ENCODE results near the gene OR52H1. TPM values are rescaled to one million over a fixed set of nuclear protein-coding genes. Genes with fewer than 3 reads are reported as not detected.

The OR52H1 gene
- total RNA-seq, 1 donor from 2014 or later = 0.90 TPM

- Histone ChIP-seq H3K27me3 (no peaks in the 10 kb centered on the region), H3K4me1 (no peaks in the 10 kb centered on the region), H3K36me3 (no peaks in the 10 kb centered on the region), H3K4me3 (no peak overlapping the region), H3K27ac (no peak overlapping the region), H3K9me3 (no peaks in the 10 kb centered on the region)
- intact Hi-C loops (cut with DNase I) = no loop called here
- ATAC-seq = no peak
- no peak for DNase-seq
- no peak for TF ChIP-seq CTCF (IDR thresholded peaks at IDR 0.05)
Measured at GRCh38 chr11:5521540-5521939, 26.8 kb downstream of the OR52H1 start.

DNA sequence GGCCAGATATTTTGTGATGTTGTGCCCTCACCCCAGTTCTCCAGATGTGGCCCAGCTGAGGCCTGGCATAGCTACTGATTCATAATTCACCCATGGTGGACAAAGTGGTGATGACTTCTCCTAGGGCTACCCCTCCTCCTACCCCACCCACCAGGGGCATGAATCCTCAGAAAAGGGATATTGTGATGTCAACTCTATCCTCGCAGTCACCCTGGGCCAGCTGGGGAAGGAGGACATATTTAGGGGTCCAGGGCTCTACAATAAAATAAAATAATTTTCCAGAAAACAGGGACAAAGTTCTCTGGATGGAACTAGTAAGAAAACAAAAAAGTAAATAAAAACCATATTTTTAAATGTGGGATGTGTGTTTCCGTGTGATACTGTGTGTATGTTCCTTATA lies 31.7 kb downstream of the OR52H1 start, which contains the start of gene UBQLNL:
Gene UBQLNL, minus strand, starts transcription at position 101 of the 400 bp plus-strand sequence. CDS start 258 bp downstream, outside the sequence.
- no peak within 1 kb of the TSS for H3K4me3 ChIP-seq
- ATAC-seq = no peak
- intact Hi-C loops (cut with DNase I) = no loop called here
- H3K9me3 ChIP-seq = no peaks in the 10 kb centered on the region
- no peaks in the 10 kb centered on the region for H3K36me3 ChIP-seq
- H3K27ac ChIP-seq = no peak within 1 kb of the TSS
- TF ChIP-seq CTCF (IDR thresholded peaks at IDR 0.05) = no peak
- no peaks in the 10 kb centered on the region for H3K4me1 ChIP-seq
- no peak for DNase-seq
- no peaks in the 10 kb centered on the region for H3K27me3 ChIP-seq

DNA sequence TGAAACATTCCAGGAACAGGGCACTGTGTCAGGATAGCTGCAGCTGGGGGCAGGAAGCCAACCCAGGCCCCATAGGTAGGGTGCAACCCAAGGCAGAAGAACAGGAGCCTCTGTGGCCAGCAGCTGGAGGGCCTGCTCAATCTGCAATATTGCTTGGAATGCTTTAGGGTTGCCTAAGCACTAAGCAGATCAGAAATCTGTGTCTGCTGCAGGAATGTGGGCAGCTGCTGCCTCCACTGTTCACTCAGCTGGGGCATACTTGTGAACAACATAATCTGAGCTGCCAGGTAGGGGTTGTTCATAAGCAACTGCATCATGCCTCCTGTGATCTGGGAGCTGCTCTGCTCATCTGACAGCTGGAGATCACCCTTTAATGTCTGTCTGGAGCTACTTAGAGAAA lies 33.5 kb downstream of the OR52H1 start:
- Histone ChIP-seq H3K9me3 (no peaks in the 10 kb centered on the region), H3K27ac (no peak overlapping the region), H3K4me1 (no peaks in the 10 kb centered on the region), H3K4me3 (no peak overlapping the region), H3K27me3 (no peaks in the 10 kb centered on the region), H3K36me3 (no peaks in the 10 kb centered on the region)
- no peak for DNase-seq
- intact Hi-C loops (cut with DNase I) = no loop called here
- no peak for ATAC-seq
- no peak for TF ChIP-seq CTCF (IDR thresholded peaks at IDR 0.05)

GRCh38 chr11:5509803-5510202 lies 38.5 kb downstream of the OR52H1 start, which contains the start of gene UBQLN3:
TSS of gene UBQLN3 (minus strand) at chr11:5509957. CDS start at chr11:5509558, 399 bp downstream.
- Histone ChIP-seq H3K36me3 (no peaks in the 10 kb centered on the region), H3K27me3 (no peaks in the 10 kb centered on the region), H3K4me3 (no peak within 1 kb of the TSS), H3K9me3 (no peaks in the 10 kb centered on the region), H3K4me1 (no peaks in the 10 kb centered on the region), H3K27ac (no peak within 1 kb of the TSS)
- no peak for ATAC-seq
- intact Hi-C loops (cut with DNase I) = no loop called here
- no peak for TF ChIP-seq CTCF (IDR thresholded peaks at IDR 0.05)
- no peak for DNase-seq

- Histone ChIP-seq H3K36me3 (no peaks in the 10 kb centered on the region), H3K9me3 (no peaks in the 10 kb centered on the region), H3K27me3 (no peaks in the 10 kb centered on the region), H3K27ac (no peak overlapping the region), H3K4me3 (no peak overlapping the region), H3K4me1 (no peaks in the 10 kb centered on the region)
- TF ChIP-seq CTCF (IDR thresholded peaks at IDR 0.05) = no peak
- intact Hi-C loops (cut with DNase I) = no loop called here
- DNase-seq = no peak
- ATAC-seq = no peak
Measured at GRCh38 chr11:5508605-5509004, 39.7 kb downstream of the OR52H1 start.

- DNase-seq = no peak
- Histone ChIP-seq H3K4me3 (no peak overlapping the region), H3K27me3 (no peaks in the 10 kb centered on the region), H3K36me3 (no peaks in the 10 kb centered on the region), H3K9me3 (no peaks in the 10 kb centered on the region), H3K27ac (no peak overlapping the region), H3K4me1 (no peaks in the 10 kb centered on the region)
- TF ChIP-seq CTCF (IDR thresholded peaks at IDR 0.05) = no peak
- intact Hi-C loops (cut with DNase I) = no loop called here
- no peak for ATAC-seq
Measured at GRCh38 chr11:5507933-5508305, 40.4 kb downstream of the OR52H1 start.
